ENCODE data around the gene ATG4C.

DNA sequence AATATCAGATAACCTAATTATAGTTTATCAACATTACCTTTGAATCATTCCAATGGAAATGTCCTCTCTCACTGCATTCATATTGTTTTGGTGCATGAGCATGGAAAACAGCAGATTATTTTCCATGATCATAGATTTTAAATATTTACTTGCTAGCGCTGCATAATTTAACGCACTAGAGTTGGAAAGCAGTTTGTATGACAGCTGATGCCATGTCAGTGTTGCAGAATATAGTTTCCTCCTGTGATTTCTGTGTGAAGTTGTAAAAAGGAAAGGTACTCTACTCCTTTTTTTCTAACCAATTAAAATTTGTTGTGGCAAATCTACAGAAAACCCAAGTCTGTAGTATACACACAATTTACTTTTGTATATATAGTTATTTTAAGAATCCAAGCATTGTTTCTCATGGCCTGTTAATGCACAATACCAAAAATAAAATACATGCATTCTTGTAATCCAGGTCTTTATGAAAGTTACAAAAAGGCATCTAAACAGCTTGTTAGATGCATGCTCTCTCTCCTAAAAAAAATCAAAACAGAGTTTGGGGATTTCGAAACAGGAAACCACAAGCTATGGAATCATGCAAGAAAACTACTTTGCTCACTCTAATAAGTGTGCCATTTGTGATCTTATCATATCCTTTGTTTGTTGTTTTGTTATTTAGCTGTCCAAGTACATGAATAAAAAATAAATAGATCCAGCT is 1.9 kb upstream of the ATG4C start:
- TF ChIP-seq EZH2 (IDR thresholded peaks at IDR 0.05; ENCODE audit: insufficient read depth, poor library complexity, severe bottlenecking) = no peak
- peak; percentile 70; the same call in 1 of the 2 replicates for TF ChIP-seq EZH2phosphoT487 (IDR thresholded peaks at IDR 0.05; ENCODE audit: insufficient read depth, low read depth)

All from GM23248 (cell line).